Neural cell (in vitro differentiated cells): ENCODE measurements around the gene GPS2. TPM values are rescaled to one million over a fixed set of nuclear protein-coding genes. Genes with fewer than 3 reads are reported as not detected.

Experiments used
- H2AFZ ChIP-seq: fragments of 200-600, 300-800 bp; sonication (generic), shearing (Covaris generic); 2 replicates; pipeline ENCODE4 v1.6.0; 2014; ENCODE audit warnings: low read depth, mild to moderate bottlenecking, antibody characterized with exemption, low read length, moderate library complexity
- H3F3A ChIP-seq: fragments of 200-600 bp; shearing (Covaris generic); 2 replicates; pipeline ENCODE4 v1.6.1; 2016; ENCODE audit warnings: mild to moderate bottlenecking, moderate library complexity, mixed read lengths, antibody characterized with exemption, low read length; ENCODE audit not compliant: insufficient read depth, poor library complexity, severe bottlenecking
- H3K27ac ChIP-seq: fragments of 200-600, 300-800 bp; sonication (generic), shearing (Covaris generic); 2 replicates; pipeline ENCODE4 v1.5.1; 2014; ENCODE audit warnings: mild to moderate bottlenecking, low read length, moderate library complexity
- H3K27me3 ChIP-seq: fragments of 300-800, 200-600 bp; sonication (generic), shearing (Covaris generic); 2 replicates; pipeline ENCODE4 v1.6.0; 2014; ENCODE audit warnings: mild to moderate bottlenecking, low read depth, low read length, moderate library complexity; ENCODE audit not compliant: insufficient read depth
- H3K36me3 ChIP-seq: fragments of 300-800, 200-600 bp; sonication (generic), shearing (Covaris generic); 2 replicates; pipeline ENCODE4 v1.5.1; 2014; ENCODE audit warnings: mild to moderate bottlenecking, antibody characterized with exemption, low read length, moderate library complexity; ENCODE audit not compliant: insufficient read depth
- H3K4me2 ChIP-seq: fragments of 300-800, 200-600 bp; sonication (generic), shearing (Covaris generic); 2 replicates; pipeline ENCODE4 v1.6.0; 2014; ENCODE audit warnings: mild to moderate bottlenecking, low read length
- H3K4me3 ChIP-seq: fragments of 300-800, 200-600 bp; sonication (generic), shearing (Covaris generic); 2 replicates; pipeline ENCODE4 v1.5.1; 2014; ENCODE audit warnings: mild to moderate bottlenecking, low read length, moderate library complexity
- H3K79me2 ChIP-seq: fragments of 200-600 bp; shearing (Covaris generic); replicated peaks from 2 replicates; pipeline ENCODE4 v1.6.0; 2014; ENCODE audit warnings: mild to moderate bottlenecking, low read length, moderate library complexity; ENCODE audit not compliant: insufficient read depth
- H3K9ac ChIP-seq: fragments of 300-800, 200-600 bp; sonication (generic), shearing (Covaris generic); 2 replicates; pipeline ENCODE4 v1.6.1; 2016; ENCODE audit warnings: mild to moderate bottlenecking, low read length, mixed read lengths
- H3K9me2 ChIP-seq: fragments of 200-600 bp; shearing (Covaris generic); 2 replicates; pipeline ENCODE4 v1.6.1; 2016; ENCODE audit warnings: mild to moderate bottlenecking, low read length, mixed read lengths; ENCODE audit not compliant: insufficient read depth
- H3K9me3 ChIP-seq: fragments of 200-600, 300-800 bp; sonication (generic), shearing (Covaris generic); 2 replicates; pipeline ENCODE4 v1.6.1; 2016; ENCODE audit warnings: mild to moderate bottlenecking, mixed run types, low read length, moderate library complexity, mixed read lengths
- H4K20me1 ChIP-seq: fragments of 200-600 bp; shearing (Covaris generic); 2 replicates; pipeline ENCODE4 v1.6.1; 2016; ENCODE audit warnings: mild to moderate bottlenecking, mixed run types; ENCODE audit not compliant: insufficient read depth
- CTCF ChIP-seq: fragments of 450-650 bp; IDR thresholded peaks from 2 replicates; pipeline ENCODE4 v1.5.1; 2014; ENCODE audit warnings: antibody characterized with exemption, mild to moderate bottlenecking, moderate library complexity; ENCODE audit not compliant: poor library complexity, severe bottlenecking
- EP300 ChIP-seq: fragments of 450-650 bp; conservative IDR thresholded peaks from 2 replicates; pipeline ENCODE4 v1.6.1; 2014; ENCODE audit warnings: antibody characterized with exemption, mild to moderate bottlenecking, moderate library complexity; ENCODE audit not compliant: poor library complexity, severe bottlenecking
- EZH2 ChIP-seq: fragments of 200-600, 300-800 bp; shearing (Covaris generic), sonication (generic); IDR thresholded peaks from 2 replicates; pipeline ENCODE4 v1.6.1; 2014; ENCODE audit warnings: antibody characterized with exemption, low read length, borderline replicate concordance, mild to moderate bottlenecking; ENCODE audit not compliant: insufficient read depth, poor library complexity, severe bottlenecking
- MXI1 ChIP-seq: fragments of 450-650 bp; conservative IDR thresholded peaks from 2 replicates; pipeline ENCODE4 v1.6.1; 2014; ENCODE audit warnings: antibody characterized with exemption, mild to moderate bottlenecking; ENCODE audit not compliant: poor library complexity, severe bottlenecking
- POLR2AphosphoS5 ChIP-seq: IDR thresholded peaks from 2 replicates; pipeline ENCODE4 v1.6.1; 2012
- RAD21 ChIP-seq: fragments of 450-650 bp; conservative IDR thresholded peaks from 2 replicates; pipeline ENCODE4 v1.6.1; 2014; ENCODE audit warnings: antibody characterized with exemption, mild to moderate bottlenecking, moderate library complexity
- REST ChIP-seq: IDR thresholded peaks from 2 replicates; pipeline ENCODE4 v1.6.1; 2012; ENCODE audit warnings: borderline replicate concordance
- SMC3 ChIP-seq: fragments of 450-650 bp; conservative IDR thresholded peaks from 2 replicates; pipeline ENCODE4 v1.6.1; 2014; ENCODE audit warnings: antibody characterized with exemption, mild to moderate bottlenecking, moderate library complexity; ENCODE audit not compliant: poor library complexity
- TAF1 ChIP-seq: IDR thresholded peaks from 2 replicates; pipeline ENCODE4 v1.6.1; 2012; ENCODE audit warnings: low read depth
- polyA plus RNA-seq: library from polyadenylated mRNA; depleted of rRNA; stranded (reverse); fragments of >200 nt; gene quantifications from 2 replicates; pipeline ENCODE4 v1.2.3, GENCODE V29; 2014

Gene GPS2
- polyA plus RNA-seq, 1 donor from 2014 or later: 108 TPM

GRCh38 chr17:7279448-7279847, 35.7 kb downstream of the GPS2 start:
- Histone ChIP-seq H3K27ac (no peak overlapping the region), H3F3A (no peaks in the 10 kb centered on the region), H3K4me2 (no peak overlapping the region), H3K9me2 (no peaks in the 10 kb centered on the region), H4K20me1 (no peaks in the 10 kb centered on the region), H3K79me2 (no peaks in the 10 kb centered on the region), H3K27me3 (peaks cover 31% of the 10 kb centered on the region), H3K36me3 (no peaks in the 10 kb centered on the region), H2AFZ (no peak overlapping the region), H3K9me3 (no peaks in the 10 kb centered on the region), H3K4me3 (no peak overlapping the region), H3K9ac (no peak overlapping the region)
- no peak for TF ChIP-seq EP300
- no peak for TF ChIP-seq SMC3
- no peak for TF ChIP-seq CTCF
- no peak for TF ChIP-seq EZH2
- TF ChIP-seq RAD21: no peak
- TF ChIP-seq TAF1: no peak
- TF ChIP-seq REST: no peak
- TF ChIP-seq POLR2AphosphoS5: no peak
- no peak for TF ChIP-seq MXI1

- Histone ChIP-seq H3K4me3 (no peak overlapping the region), H3K4me2 (no peak overlapping the region), H3K27me3 (peaks cover 31% of the 10 kb centered on the region), H3K9ac (no peak overlapping the region), H2AFZ (no peak overlapping the region), H4K20me1 (no peaks in the 10 kb centered on the region), H3K9me2 (no peaks in the 10 kb centered on the region), H3K27ac (no peak overlapping the region), H3F3A (no peaks in the 10 kb centered on the region), H3K9me3 (no peaks in the 10 kb centered on the region), H3K79me2 (no peaks in the 10 kb centered on the region), H3K36me3 (no peaks in the 10 kb centered on the region)
- TF ChIP-seq MXI1 (no peak), POLR2AphosphoS5 (no peak), EP300 (no peak), EZH2 (no peak), TAF1 (no peak), RAD21 (no peak), REST (no peak), SMC3 (no peak), CTCF (no peak)
Observed at GRCh38 chr17:7266784-7267183, 48.4 kb downstream of the GPS2 start.
